A172 (cell line): Measurements from ENCODE around the gene DNAJC19. TPM values are rescaled to one million over a fixed set of nuclear protein-coding genes. Genes with fewer than 3 reads are reported as not detected.

Source experiments
- DNase-seq: peaks from one replicate; pipeline ENCODE4 v3.0.0-alpha.2; 2015; ENCODE audit warnings: low spot score
- total RNA-seq: library from RNA; depleted of rRNA; stranded (reverse); fragments of >200 nt; shearing (Covaris generic); gene quantifications from 2 replicates; pipeline ENCODE4 v1.2.3, GENCODE V29; 2014; rRNA removed

Gene DNAJC19
- total RNA-seq, 1 experiment from 2014 or later = 83.7 TPM

DNA sequence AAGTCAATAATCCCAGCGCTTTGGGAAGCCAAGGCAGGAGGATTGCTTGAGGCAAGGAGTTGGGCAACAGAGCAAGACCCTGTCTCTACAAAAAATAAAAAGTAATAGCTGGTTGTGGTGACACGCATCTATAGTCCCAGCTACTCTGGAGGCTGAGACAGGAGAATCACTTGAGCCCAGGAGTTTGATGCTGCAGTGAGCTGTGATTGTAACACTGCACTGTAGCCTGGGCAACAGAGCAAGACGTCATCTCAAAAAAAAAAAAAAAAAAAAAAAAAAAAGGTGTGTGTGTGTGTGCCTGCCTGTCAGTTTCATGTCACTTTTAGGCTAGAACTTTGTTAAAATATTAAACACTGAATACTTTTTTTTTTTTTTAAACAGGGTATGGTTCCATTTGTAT is 28.4 kb downstream of the DNAJC19 start:
- no peak for DNase-seq

DNA sequence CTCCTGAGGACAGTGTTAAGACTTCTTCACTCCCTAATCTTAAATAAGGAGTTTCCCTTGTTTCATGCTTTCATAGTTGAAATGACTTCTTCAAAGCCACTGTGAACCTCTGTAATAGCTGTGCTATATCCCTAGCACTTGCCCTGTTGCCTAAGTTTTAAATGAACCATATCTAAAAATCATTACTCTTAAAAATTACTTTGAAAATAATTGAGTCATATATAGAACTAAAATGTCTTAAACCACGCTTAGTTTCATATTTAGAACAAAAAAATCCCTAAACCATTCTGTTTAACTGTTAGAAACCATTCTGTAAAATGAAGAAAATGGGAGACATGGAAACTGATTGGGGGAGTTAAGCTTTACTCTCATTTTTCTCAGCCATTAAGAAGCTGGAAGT is 29.8 kb downstream of the DNAJC19 start:
- no peak for DNase-seq

DNA sequence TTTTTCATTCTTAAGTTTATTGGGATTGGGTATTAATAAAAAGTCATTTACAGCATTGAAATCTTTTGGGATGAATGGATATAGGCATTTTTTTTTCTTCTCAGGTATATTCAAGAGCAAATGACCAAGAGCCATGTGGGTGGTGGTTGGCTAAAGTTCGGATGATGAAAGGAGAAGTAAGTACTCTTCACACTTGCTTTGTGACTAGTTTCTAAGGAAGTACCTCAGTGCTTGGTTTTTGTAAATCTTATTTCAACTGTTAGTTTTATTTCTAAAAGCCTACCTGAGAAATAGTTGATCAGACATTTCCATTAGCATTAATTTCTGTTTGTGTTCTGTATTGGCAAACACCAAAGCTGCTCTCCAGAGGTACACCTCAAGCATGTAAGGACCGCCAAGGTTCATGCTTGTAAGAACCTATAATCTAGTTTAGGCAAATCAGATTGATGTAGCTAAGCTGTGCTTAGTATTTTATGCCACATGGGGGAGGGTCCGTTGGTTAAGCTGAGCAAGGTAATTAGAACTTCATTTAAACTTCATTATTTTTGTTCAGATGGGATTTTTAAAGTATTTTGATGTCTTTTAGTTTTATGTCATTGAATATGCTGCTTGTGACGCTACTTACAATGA is 41.7 kb downstream of the DNAJC19 start:
- DNase-seq = no peak

DNA sequence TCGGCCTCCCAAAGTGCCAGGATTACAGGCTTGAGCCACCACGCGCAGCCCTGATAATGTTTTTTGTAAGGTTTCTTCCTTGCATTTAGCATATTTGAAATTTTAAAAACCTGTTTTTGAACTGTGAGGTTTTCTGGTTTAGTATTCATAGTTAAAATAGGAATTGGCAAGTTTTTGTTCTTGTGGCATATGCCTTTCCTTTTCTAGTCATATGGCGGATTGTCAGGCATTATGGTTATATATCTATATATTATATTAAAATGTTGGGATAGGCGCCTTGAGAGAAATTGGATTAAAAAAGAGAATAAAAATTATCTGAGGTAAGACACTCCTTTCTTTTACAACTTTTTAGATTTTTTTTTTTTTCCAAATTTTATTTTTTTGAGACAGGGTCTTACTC is 48.7 kb downstream of the DNAJC19 start:
- DNase-seq = no peak

DNA sequence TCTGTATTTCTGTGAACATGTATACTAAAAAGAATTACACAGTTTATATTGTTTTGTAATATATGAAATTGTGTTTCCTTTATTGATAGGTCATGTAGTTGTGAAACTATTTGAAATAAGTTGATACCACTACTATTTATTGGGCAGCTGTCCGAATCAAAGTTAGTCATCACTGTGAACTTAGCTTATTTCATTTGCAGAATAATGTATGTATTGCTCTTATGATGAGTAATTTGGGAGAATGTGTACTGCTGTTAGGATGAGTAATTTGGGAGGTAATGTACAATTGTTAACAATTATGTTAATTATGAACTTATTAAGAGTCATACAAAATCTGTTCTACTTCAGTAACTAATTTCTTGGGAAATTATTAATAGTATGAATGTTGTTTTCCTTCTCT is 54.9 kb downstream of the DNAJC19 start:
- no peak for DNase-seq

Other genes with a start within 250 kb of the DNAJC19 start
- 197 and 229 TPM in 2 replicates for gene FXR1, start 77.1 kb downstream of the DNAJC19 start, total RNA-seq